RCC 7860 (cell line): ENCODE data around the gene TSC22D1.

Experiments
- DNase-seq: peaks from one replicate; pipeline ENCODE4 v3.0.0-alpha.2; 2015; ENCODE audit warnings: low spot score
- FAIRE-seq: peaks from 2 replicates; lab custom pipeline; 2012; peaks lifted over from hg19 to GRCh38; lab: Jason Lieb, UNC

The TSC22D1 gene

DNA sequence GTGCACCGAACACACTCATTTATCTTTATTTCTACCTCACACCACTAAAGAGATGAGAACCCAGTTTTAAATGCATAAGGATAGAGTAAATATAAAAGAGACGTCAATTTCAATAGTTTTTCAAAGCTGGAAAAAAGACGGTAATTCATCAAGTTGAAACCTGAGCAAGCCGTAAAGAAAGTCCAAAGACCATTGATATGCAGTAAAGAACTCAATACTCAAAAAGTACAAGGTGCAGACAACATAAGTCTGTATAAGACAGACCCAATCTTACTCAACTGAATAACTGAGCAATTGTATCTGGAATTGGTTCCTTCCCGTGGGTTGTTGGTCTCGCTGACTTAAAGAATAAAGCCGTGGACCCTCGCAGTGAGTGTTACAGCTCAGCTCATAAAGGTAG is 120.4 kb downstream of the TSC22D1 start:
- no peak for FAIRE-seq
- DNase-seq = no peak

DNA sequence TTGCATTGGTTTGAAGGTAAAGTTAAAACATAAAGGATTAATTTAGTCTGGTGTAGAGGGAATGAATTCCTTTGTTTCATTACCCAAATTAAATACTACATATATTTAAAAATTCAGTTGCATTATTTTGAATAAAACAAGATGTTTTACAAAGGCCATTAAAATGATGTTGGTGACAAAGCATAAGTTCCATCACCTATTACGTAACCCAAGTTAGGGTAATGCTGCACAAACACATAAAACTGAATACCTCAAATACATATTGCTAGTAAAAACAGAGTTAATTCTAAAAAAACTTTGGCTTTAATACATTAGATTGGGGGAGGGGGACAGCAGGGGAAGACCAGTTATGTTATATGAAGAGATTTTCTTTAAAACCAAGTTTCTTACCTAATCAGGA is 122.2 kb downstream of the TSC22D1 start:
- FAIRE-seq (no peak), DNase-seq (no peak)

- FAIRE-seq (no peak), DNase-seq (no peak)
Measured at GRCh38 chr13:44453069-44453468, 123.1 kb downstream of the TSC22D1 start.

- DNase-seq (no peak), FAIRE-seq (no peak)
Measured at GRCh38 chr13:44452418-44452817, 123.7 kb downstream of the TSC22D1 start.

GRCh38 chr13:44451651-44452050 is 124.5 kb downstream of the TSC22D1 start:
- no peak for DNase-seq
- no peak for FAIRE-seq

DNA sequence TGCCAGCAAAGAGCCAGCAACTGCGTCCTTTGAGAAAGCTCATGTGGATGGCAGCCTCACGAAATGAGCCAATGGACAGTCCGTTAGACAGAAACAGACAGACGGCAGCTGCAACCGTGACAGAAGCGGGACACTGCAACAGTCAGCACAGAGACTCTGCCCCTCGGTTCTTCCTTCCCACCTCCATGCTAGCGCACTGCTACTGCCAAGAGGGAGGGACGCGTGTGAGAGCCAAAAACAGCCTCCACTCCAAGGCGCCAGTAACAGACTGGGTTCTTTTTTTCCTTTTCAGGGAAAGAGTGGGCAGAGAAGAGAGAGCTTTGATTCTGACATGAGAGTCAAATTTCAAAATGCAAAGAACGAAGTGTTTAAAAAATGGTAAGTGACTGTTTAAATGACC is 125.0 kb downstream of the TSC22D1 start:
- no peak for FAIRE-seq
- DNase-seq = no peak

DNA sequence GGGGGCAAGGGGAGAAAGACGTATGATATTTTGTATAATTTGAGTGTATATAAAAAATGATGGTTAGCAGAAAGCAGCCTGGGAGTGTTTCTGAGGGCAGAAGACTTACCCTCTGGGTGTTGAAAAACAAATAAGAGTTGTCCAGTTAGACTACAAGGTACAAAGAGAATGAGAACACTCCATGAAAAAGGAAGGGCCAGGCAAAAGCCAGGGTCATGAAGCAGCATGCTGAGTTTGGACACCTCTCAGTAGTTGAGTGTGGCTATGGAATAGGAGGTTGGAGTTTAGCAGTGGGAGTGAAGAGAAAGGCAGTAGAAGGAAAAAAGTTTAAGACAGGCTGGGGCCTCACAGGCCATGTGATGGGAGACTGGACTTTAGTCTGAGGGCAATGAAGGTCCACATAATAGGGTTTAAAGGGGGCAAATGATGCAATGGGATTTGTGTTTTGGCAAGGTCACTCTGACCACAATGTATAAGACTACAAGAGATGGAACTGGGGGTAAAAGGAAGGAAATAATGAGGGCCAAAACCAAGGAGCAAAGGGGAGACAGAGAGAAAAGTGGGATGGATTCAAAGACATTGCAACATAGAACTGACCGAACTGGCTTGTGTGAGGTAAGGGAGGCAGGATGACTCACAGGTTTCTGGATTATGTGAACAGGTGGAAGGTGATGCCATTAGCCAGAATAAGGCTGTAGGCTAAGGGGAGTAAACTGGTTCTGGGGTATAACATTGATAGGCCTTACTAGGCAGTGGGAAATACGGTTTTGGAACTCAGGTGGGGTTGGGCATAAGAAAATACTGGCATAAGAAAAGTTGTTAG is 125.9 kb downstream of the TSC22D1 start:
- FAIRE-seq = no peak
- no peak for DNase-seq

- no peak for DNase-seq
- no peak for FAIRE-seq
Measured at GRCh38 chr13:44448875-44449274, 127.3 kb downstream of the TSC22D1 start.

- DNase-seq (no peak), FAIRE-seq (no peak)
Measured at GRCh38 chr13:44448373-44448772, 127.8 kb downstream of the TSC22D1 start.

- no peak for FAIRE-seq
- no peak for DNase-seq
Measured at GRCh38 chr13:44447783-44448321, 128.3 kb downstream of the TSC22D1 start.

- no peak for DNase-seq
- FAIRE-seq = no peak
Measured at GRCh38 chr13:44440046-44440608, 136.0 kb downstream of the TSC22D1 start.

GRCh38 chr13:44439452-44440024 is 136.6 kb downstream of the TSC22D1 start:
- no peak for FAIRE-seq
- no peak for DNase-seq

DNA sequence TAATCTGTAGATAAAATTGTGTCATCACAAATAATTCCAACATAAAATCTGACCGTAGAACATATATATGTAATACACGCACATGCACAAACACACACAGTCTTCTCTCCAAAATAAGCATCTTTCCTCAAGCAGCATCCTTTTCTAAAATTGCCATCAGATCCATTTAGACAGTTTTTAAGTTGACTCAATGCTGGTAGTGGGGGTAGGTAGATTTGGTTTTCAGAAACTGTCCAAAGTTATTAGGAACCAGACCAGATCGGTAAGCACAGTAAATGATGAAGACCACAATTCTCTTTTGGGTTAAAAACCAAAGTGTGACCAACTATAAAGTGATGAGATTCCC is 137.9 kb downstream of the TSC22D1 start:
- DNase-seq (no peak), FAIRE-seq (no peak)

DNA sequence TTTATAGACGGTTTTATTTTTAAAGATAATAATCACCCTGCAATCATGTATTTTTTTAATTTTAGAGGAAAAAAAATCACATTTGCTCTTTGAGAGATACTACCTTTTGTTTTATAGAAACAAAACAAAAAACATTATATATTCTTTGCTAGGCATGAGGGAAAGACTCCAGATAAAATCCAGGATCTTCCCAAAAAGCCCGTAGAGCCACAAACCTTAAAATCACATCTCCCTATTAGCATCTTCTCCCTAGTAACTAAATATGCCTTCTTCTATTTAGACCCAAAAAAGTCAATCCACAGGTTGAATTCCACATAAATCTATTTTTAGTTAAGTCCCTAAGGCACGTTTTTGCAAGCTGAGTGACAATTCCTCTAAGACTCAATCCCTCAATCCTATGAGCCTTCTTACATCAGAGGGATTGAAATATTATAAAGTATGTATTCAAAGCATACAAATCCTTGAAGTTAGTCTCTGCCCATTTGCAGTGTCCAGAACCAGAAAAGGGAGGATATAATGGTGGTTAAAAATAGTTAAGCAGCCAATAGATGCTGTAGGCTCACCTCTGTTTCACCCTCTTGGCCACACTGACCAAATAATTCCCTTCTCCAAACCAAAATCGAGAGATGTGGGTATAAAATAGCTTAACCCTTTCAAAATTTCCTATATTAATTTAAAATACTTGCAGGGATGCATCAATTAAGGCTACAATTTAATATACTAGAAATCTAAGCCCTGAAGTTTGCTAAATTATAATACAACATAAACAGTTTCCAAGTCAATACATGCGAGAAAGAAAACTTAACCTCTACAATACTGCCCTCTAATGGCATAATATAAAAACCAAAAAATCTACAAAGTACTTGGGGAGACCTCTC is 138.5 kb downstream of the TSC22D1 start:
- FAIRE-seq = peak; percentile 84
- peak; percentile 40 for DNase-seq

GRCh38 chr13:44436589-44437337 is 139.4 kb downstream of the TSC22D1 start:
- DNase-seq = peak; percentile 81
- peak; percentile 57 for FAIRE-seq

DNA sequence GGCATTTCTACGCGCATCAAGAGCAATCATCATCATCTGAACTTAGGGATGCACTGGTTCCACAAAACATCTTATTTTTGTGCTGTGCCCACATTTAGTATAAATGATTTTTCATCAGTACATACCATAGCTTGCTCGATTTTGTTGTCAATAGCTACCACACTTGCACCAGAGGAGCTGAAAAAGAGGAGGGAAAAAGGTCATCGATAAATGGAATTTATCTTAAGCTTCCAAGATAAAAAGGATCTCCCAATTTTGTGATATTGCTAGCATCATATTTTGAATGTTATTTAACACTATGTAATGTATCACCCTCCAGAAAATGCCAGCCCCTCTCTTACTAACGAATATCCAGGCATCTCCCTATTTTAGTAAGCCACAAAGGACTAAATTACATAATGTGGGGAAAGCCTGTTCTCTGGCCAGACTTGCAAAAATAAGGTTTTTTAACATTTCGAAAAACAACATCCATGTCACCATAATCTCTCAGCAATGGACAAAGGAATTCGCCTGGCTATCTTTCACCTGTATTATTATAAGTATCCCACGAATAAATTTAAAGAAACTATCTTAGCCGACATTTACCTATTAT is 140.1 kb downstream of the TSC22D1 start:
- no peak for FAIRE-seq
- no peak for DNase-seq

DNA sequence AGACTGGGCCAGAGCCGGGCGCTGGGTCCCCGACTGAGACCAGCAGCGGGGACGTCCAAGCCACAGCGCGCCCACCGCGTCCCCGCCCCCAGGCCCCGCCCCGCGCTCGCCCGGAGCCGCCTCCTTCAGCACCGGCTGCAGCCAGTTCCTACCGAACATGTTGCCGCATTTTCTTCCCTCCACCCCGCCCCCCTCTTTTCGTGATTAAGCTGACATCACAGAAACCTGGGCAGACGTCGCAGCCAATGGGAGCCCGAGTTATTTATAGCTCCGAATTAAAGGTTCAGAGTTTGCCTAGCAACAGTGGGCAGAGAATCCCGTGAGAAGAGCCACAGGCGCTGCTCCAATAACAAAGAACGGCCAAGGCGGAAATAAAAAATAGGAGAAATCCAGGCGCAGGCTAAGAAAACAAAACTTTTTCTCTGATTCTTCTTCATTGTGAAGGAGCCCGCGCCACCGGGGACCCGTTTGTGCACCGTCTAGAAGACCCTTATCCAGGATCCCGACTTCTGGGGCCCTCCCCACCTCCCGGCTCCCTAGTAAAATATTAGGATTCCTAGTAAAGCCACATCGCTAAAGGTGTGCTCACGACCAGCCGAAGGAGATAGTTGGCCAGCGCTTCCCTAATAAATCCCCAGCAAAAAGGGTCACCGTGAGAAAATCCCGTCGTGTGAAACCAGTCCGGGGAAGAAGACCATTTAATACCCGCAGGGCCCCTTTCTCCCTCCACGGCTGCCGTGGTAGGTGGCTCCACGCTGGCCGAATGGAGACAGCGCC is 140.8 kb downstream of the TSC22D1 start:
- DNase-seq (peak; percentile 88), FAIRE-seq (peak; percentile 76)

DNA sequence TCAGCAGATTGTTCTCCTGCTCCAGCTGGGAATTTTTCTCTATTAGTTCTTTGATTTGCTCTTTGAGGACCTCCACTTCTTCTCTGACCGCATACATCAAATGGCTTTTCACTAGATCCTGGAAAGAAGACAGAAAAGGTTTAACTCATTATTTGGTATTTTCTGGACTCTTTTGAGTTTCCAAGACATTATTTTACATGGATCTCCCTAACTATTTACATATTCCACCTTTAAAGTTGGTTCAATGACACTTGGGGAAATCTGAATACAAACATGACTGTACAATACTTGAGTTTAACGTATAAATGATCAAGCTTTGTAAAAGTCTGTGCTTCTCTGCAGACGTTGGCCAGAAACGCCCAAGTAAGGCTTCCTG is 141.4 kb downstream of the TSC22D1 start:
- FAIRE-seq (no peak), DNase-seq (no peak)
